Fibroblast of mammary gland (primary cell): ENCODE results near the gene ZNF789.

ENCODE experiments used
- DNase-seq: peaks from one replicate; pipeline ENCODE4 v3.0.0-alpha.2; 2010; ENCODE audit warnings: low read depth
- H3K4me3 ChIP-seq: 2 replicates; pipeline ENCODE4 v1.5.1; 2011; ENCODE audit warnings: low read depth, mild to moderate bottlenecking, low read length, moderate library complexity; ENCODE audit not compliant: control insufficient read depth
- CTCF ChIP-seq: conservative IDR thresholded peaks from 2 replicates; pipeline ENCODE4 v1.5.1; 2011; ENCODE audit warnings: low read depth, low read length, inconsistent platforms; ENCODE audit not compliant: control insufficient read depth, insufficient read depth

ZNF789 gene

GRCh38 chr7:99500637-99501009, 27.9 kb downstream of the ZNF789 start:
- no peak for TF ChIP-seq CTCF
- no peak for DNase-seq
- peak overlapping the region; percentile 99 for H3K4me3 ChIP-seq

GRCh38 chr7:99501236-99501635, 28.5 kb downstream of the ZNF789 start:
- peak overlapping the region; percentile 99 for H3K4me3 ChIP-seq
- peak; percentile 19 for DNase-seq

- no peak for DNase-seq
These were observed 31.6 kb downstream of the ZNF789 start for GRCh38 chr7:99504281-99504602.

GRCh38 chr7:99504603-99505323, 32.1 kb downstream of the ZNF789 start, which contains the start of gene ZKSCAN5:
TSS of gene ZKSCAN5 (plus strand) at chr7:99504662. CDS start at chr7:99506045, 1,383 bp downstream.
- peak within 1 kb of the TSS; percentile 96 for H3K4me3 ChIP-seq
- no peak for TF ChIP-seq CTCF
- peak; percentile 94 for DNase-seq

More at GRCh38 chr7:99504281-99504602, 31.6 kb downstream of the ZNF789 start:
- H3K4me3 ChIP-seq = peak overlapping the region; percentile 96
- TF ChIP-seq CTCF = no peak

GRCh38 chr7:99505324-99505662, 32.6 kb downstream of the ZNF789 start:
- H3K4me3 ChIP-seq = peak overlapping the region; percentile 96
- peak; percentile 11 for DNase-seq

GRCh38 chr7:99514050-99514449, 41.4 kb downstream of the ZNF789 start:
- no peak overlapping the region for H3K4me3 ChIP-seq
- peak; percentile 45 for DNase-seq
- no peak for TF ChIP-seq CTCF

More at GRCh38 chr7:99505324-99505662, 32.6 kb downstream of the ZNF789 start:
- TF ChIP-seq CTCF = no peak

GRCh38 chr7:99521399-99521798, 48.7 kb downstream of the ZNF789 start:
- no peak overlapping the region for H3K4me3 ChIP-seq
- TF ChIP-seq CTCF = no peak
- DNase-seq = no peak
